ENCODE measurements around the gene MEX3A.
"Not testable (repeated sequence)": the region's sequence is repeated elsewhere in the genome, so short reads cannot be mapped to it uniquely, and the experiment has no call there.

Gene MEX3A

GRCh38 chr1:156120318-156120717, 38.1 kb upstream of the MEX3A start:
- Histone ChIP-seq H3K9me3 (ENCODE audit: low read depth, low read length) (no peaks in the 10 kb centered on the region), H3K27ac (no peak overlapping the region), H3K4me3 (no peak overlapping the region), H3K36me3 (ENCODE audit: insufficient read depth, low read length) (0 out of 2 replicates have a peak, but pooled peaks cover 5% of the 10 kb centered on the region), H3K9ac (ENCODE audit: insufficient read length) (no peak overlapping the region)
- TF ChIP-seq EZH2 (IDR thresholded peaks at IDR 0.05) (no peak), POLR2AphosphoS5 (IDR thresholded peaks at IDR 0.05; ENCODE audit: borderline replicate concordance, low read depth, low read length) (no peak), FOXP2 (optimal IDR thresholded peaks at IDR 0.05; ENCODE audit: control extremely low read depth, extremely low read length, insufficient read depth) (no peak)
- DNase-seq (ENCODE audit: low read depth, low spot score): no peak

DNA sequence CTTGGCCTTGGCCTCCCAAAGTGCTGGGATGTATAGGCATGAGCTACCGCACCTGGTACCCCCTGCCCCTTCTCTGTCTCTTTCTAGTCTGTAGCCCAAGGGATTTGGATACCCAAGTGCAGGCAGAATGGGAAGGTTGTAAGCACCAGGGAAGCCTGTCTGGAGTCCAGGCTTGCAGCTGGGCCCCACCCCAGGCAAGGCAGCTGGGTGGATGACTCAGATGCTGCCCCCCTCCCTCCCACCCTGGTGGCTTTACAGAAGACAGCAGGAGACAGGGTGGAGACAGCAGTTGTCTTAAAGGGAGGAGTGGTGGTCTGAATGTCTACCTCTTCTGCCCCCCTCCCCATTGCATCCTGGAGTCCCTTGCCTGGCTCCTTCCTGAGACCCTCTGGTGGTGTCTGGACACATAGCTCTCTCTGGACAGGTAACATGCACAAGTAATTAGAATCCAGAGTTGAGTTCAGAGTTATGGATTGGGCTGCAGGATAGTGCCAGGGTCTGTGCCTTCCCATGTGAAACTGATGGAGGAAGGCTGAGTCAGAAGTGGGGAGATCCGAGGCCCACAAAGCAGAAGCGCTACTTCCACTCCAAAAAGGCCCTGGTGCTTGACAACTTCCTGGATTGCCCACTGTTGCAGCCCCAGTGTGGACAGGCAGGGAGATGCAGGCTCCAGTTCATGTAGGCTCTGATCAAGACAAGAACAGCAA, 37.4 kb upstream of the MEX3A start:
- H3K9me3 ChIP-seq (ENCODE audit: low read depth, low read length): no peaks in the 10 kb centered on the region
- TF ChIP-seq FOXP2 (optimal IDR thresholded peaks at IDR 0.05; ENCODE audit: control extremely low read depth, extremely low read length, insufficient read depth) (no peak), EZH2 (IDR thresholded peaks at IDR 0.05) (no peak), POLR2AphosphoS5 (IDR thresholded peaks at IDR 0.05; ENCODE audit: borderline replicate concordance, low read depth, low read length) (no peak)
- no peak overlapping the region for H3K4me3 ChIP-seq
- H3K36me3 ChIP-seq (ENCODE audit: insufficient read depth, low read length): 0 out of 2 replicates have a peak, but pooled peaks cover 5% of the 10 kb centered on the region
- no peak for DNase-seq (ENCODE audit: low read depth, low spot score)
- H3K9ac ChIP-seq (ENCODE audit: insufficient read length): no peak overlapping the region
- no peak overlapping the region for H3K27ac ChIP-seq

- H3K4me3 ChIP-seq: peak overlapping the region; percentile 16; the same call in 1 of the 2 replicates
- TF ChIP-seq POLR2AphosphoS5 (IDR thresholded peaks at IDR 0.05; ENCODE audit: borderline replicate concordance, low read depth, low read length) (no peak), FOXP2 (optimal IDR thresholded peaks at IDR 0.05; ENCODE audit: control extremely low read depth, extremely low read length, insufficient read depth) (no peak), EZH2 (IDR thresholded peaks at IDR 0.05) (no peak)
- peak overlapping the region; percentile 43 for H3K27ac ChIP-seq
- DNase-seq (ENCODE audit: low read depth, low spot score): no peak
- peak overlapping the region; percentile 46 for H3K9ac ChIP-seq (ENCODE audit: insufficient read length)
- H3K36me3 ChIP-seq (ENCODE audit: insufficient read depth, low read length): 0 out of 2 replicates have a peak, but pooled peaks cover 5% of the 10 kb centered on the region
- no peaks in the 10 kb centered on the region for H3K9me3 ChIP-seq (ENCODE audit: low read depth, low read length)
Measured at GRCh38 chr1:156118177-156118868, 36.1 kb upstream of the MEX3A start.

GRCh38 chr1:156117414-156118176, 35.3 kb upstream of the MEX3A start:
- Histone ChIP-seq H3K9ac (ENCODE audit: insufficient read length) (peak overlapping the region; percentile 46), H3K4me3 (0 out of 2 replicates have a peak overlapping the region, but pooled peaks have one; percentile 16), H3K36me3 (ENCODE audit: insufficient read depth, low read length) (0 out of 2 replicates have a peak, but pooled peaks cover 5% of the 10 kb centered on the region), H3K9me3 (ENCODE audit: low read depth, low read length) (no peaks in the 10 kb centered on the region), H3K27ac (peak overlapping the region; percentile 43)
- no peak for DNase-seq (ENCODE audit: low read depth, low spot score)
- TF ChIP-seq FOXP2 (optimal IDR thresholded peaks at IDR 0.05; ENCODE audit: control extremely low read depth, extremely low read length, insufficient read depth) (no peak), POLR2AphosphoS5 (IDR thresholded peaks at IDR 0.05; ENCODE audit: borderline replicate concordance, low read depth, low read length) (no peak), EZH2 (IDR thresholded peaks at IDR 0.05) (no peak)

GRCh38 chr1:156116731-156117130, 34.5 kb upstream of the MEX3A start:
- peak overlapping the region; percentile 49 for H3K9ac ChIP-seq (ENCODE audit: insufficient read length)
- H3K4me3 ChIP-seq: peak overlapping the region; percentile 89
- H3K27ac ChIP-seq: peak overlapping the region; percentile 69
- DNase-seq (ENCODE audit: low read depth, low spot score); H3K9me3 ChIP-seq (ENCODE audit: low read depth, low read length); H3K36me3 ChIP-seq (ENCODE audit: insufficient read depth, low read length): not testable (repeated sequence)

GRCh38 chr1:156115514-156116374, 33.5 kb upstream of the MEX3A start:
- Histone ChIP-seq H3K9ac (ENCODE audit: insufficient read length) (peak overlapping the region; percentile 79), H3K27ac (peak overlapping the region; percentile 69; the same call in 1 of the 2 replicates), H3K4me3 (peak overlapping the region; percentile 89), H3K9me3 (ENCODE audit: low read depth, low read length) (no peaks in the 10 kb centered on the region), H3K36me3 (ENCODE audit: insufficient read depth, low read length) (0 out of 2 replicates have a peak, but pooled peaks cover 5% of the 10 kb centered on the region)
- TF ChIP-seq POLR2AphosphoS5 (IDR thresholded peaks at IDR 0.05; ENCODE audit: borderline replicate concordance, low read depth, low read length) (no peak; the same call in 1 of the 2 replicates), EZH2 (IDR thresholded peaks at IDR 0.05) (no peak), FOXP2 (optimal IDR thresholded peaks at IDR 0.05; ENCODE audit: control extremely low read depth, extremely low read length, insufficient read depth) (no peak)
- no peak for DNase-seq (ENCODE audit: low read depth, low spot score)

- Histone ChIP-seq H3K4me3 (peak overlapping the region; percentile 89), H3K9me3 (ENCODE audit: low read depth, low read length) (no peaks in the 10 kb centered on the region), H3K9ac (ENCODE audit: insufficient read length) (peak overlapping the region; percentile 79), H3K27ac (peak overlapping the region; percentile 59; the same call in 1 of the 2 replicates), H3K36me3 (ENCODE audit: insufficient read depth, low read length) (0 out of 2 replicates have a peak, but pooled peaks cover 4% of the 10 kb centered on the region)
- no peak for TF ChIP-seq EZH2 (IDR thresholded peaks at IDR 0.05)
- no peak for TF ChIP-seq FOXP2 (optimal IDR thresholded peaks at IDR 0.05; ENCODE audit: control extremely low read depth, extremely low read length, insufficient read depth)
- TF ChIP-seq POLR2AphosphoS5 (IDR thresholded peaks at IDR 0.05; ENCODE audit: borderline replicate concordance, low read depth, low read length): no peak
- no peak for DNase-seq (ENCODE audit: low read depth, low spot score)
Measured at GRCh38 chr1:156114919-156115513, 32.8 kb upstream of the MEX3A start.

Measured in SK-N-MC (cell line).